Activated CD8-positive, alpha-beta memory T cell treated with anti-CD3 and anti-CD28 coated beads, Interleukin-2, amount 50 U/mL, for 24 hours (primary cell): ENCODE data around the gene DAW1.
"Not testable (repeated sequence)": the region's sequence is repeated elsewhere in the genome, so short reads cannot be mapped to it uniquely, and the experiment has no call there.

Experiments used
- DNase-seq: peaks from one replicate; pipeline ENCODE4 v3.0.0-alpha.2; 2020; ENCODE audit errors: extremely low read depth

Gene DAW1

GRCh38 chr2:227914362-227914761 is 42.9 kb downstream of the DAW1 start:
- no peak for DNase-seq

DNA sequence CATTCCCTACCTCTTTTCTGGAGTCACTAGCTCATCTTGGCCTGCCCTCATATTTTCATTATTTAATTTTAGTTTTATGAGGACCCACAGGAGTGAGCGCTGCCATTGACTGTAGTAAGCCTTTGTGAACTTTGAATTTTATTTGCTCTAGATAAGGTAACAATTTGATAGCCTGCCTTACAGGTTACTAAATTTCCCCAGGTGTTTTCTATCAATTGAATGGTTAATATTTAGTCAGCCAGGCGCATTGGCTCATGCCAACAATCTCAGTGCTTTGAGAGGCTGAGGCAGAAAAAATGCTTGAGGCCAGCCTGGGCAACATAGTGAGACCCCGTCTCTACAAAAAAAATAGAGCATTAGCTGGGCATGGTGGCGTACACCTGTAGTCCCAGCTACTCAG is 50.2 kb downstream of the DAW1 start:
- no peak for DNase-seq

DNA sequence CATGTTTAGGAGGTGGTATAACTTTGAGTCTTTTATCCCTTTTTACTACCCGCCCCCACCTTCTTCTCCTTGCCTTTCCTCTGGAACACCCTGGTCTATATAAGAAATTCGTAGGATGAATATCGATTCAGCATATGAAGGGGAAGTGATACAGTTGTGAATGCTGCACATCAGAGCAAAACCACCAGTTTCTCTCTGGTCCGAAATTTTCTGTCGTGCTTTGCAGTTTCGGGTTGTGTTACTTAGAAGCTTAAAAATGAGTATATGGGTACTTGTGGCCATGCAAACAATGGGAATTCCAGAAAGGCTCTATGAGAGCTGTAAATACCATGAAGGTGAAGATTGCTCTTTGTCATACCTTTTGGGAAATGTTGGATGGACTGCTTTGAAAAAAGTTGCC is 60.6 kb downstream of the DAW1 start:
- DNase-seq: no peak

GRCh38 chr2:227932403-227932802 is 61.0 kb downstream of the DAW1 start:
- no peak for DNase-seq

DNA sequence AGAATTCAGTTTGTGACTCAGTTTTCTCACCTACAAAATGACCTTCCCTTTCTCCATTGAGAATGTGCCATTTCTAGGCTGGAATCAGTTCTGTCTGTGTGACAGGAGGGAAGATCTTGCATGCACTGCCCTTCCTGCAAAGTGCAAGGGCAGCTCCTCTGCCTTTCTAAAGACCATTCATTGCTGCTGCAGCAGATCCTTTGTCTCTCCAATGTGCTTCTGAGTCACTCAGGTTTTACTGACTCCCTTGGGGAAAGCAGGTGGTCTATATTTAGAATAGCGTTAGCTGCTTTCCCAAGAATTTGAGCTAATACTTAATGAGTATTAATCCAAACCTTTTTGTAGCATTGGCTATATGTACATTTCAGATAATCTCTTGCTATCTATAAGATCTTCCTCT is 62.5 kb downstream of the DAW1 start:
- DNase-seq: no peak

DNA sequence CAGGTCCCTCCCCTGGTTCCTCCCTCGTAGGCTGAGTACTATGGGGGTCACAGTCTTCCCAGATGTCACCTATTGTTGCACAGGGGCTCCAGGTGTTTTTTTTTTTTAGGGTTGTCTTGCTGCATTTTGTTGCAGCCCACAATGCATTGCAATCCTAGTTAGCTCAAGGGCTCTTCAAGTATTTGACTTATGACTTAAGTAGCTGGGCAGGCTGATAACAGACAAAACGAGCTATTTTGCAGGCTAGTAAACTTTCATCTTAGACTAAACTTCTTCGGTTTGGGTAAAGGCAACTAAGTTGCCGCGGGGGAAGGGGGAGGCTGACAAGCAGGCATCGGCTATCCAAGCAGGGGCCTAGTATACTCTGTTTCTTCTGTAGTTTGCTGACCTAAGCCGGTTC is 64.8 kb downstream of the DAW1 start:
- DNase-seq: not testable (repeated sequence)

DNA sequence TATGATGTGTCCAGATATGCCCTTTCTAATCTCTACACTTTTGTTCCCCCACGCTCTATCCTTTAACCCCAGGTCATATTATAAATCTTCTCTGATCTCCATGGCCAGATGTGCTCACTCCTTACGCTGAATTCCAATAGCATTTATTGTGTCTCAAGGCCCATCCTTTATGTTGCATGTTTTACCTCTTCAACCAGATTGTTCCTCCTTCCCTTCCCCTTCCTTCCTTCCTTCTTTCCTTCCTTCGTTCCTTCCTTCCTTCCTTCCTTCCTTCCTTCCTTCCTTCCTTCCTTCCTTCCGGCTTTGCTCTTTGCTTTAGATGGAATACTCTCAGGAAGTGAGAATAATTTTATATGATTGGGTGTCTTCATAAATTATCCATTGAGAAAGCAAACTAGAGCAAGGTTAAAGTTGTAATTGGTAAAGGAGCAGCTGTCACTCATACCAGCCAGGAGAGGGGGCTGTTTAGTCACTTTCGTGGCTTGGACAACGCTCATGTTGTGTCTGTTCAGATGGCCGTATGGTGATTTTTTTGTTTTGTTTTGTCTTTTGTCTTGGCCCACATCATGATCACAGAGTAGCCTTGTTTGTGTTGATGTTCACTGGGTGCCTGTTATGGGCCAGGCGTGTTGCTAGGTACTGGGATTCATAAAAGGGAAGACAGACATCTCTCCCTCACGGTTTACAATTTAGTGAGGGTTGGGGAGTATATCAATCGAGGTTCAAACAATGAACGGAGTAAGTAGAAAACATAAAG is 68.0 kb downstream of the DAW1 start:
- DNase-seq: no peak

DNA sequence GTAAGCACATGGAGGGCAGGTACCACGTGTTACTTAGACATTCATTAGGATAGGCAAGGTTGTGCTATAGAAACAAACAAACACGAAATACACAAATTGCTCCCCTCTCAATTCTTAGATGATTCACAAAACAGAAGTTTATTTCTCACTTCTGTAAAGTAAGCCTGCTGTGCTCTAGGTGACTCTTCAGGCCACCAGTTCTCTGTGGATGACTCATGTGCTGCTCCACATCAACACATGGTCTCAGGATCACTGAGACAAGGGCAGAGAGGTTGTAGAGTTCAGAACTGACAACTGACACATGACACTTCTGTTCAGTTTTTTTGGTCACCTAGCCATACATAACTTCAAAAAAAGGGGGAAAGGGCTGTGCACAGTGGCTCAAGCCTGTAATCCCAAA is 70.6 kb downstream of the DAW1 start:
- DNase-seq: no peak

- no peak for DNase-seq
These were observed 71.5 kb downstream of the DAW1 start for GRCh38 chr2:227942965-227943364.

- no peak for DNase-seq
These were observed 88.9 kb downstream of the DAW1 start for GRCh38 chr2:227960317-227960716.

DNA sequence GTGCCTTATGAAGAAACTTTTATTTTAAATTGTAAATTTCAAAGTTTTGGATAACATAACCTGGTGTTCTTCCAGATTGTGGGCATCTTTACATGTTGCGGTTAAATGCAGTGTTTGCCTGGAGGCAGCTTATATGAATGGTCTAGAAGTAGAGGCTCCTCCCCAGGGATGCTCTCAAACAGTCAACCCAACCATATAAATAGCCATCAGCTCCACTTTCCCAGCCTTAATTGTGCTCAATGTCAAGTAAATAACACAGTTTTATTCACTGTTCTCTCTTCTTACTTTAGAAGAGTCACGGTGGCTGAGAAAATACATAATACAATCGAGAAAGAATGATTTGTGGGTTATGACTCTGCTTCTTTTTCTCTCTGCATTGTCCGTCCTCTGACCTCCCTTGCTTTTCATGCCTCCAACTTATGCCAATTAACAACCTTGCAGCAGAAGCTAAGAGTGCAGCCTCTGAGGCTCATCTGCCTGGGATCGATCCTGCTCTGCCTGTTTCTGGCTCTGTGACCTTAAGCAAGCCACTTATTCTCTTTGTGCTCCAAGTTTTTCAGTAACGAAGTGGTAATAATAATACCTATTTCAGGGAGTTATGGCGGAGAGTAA is 100.3 kb downstream of the DAW1 start:
- no peak for DNase-seq

GRCh38 chr2:227973241-227973640 is 101.8 kb downstream of the DAW1 start:
- no peak for DNase-seq
